Mucosa of stomach (tissue), 1 donor: Measurements from ENCODE around the gene GNB1L.

Source experiments
- H3K27me3 ChIP-seq: one replicate; pipeline ENCODE4 v1.7.0; 2013; ENCODE audit warnings: mild to moderate bottlenecking, low read length; ENCODE audit not compliant: control insufficient read depth, insufficient read depth
- H3K36me3 ChIP-seq: one replicate; pipeline ENCODE4 v1.7.0; 2013; ENCODE audit warnings: low read length; ENCODE audit not compliant: control insufficient read depth, insufficient read depth
- H3K4me1 ChIP-seq: one replicate; pipeline ENCODE4 v1.7.0; 2013; ENCODE audit warnings: mild to moderate bottlenecking, low read length; ENCODE audit not compliant: control insufficient read depth, insufficient read depth
- H3K4me3 ChIP-seq: one replicate; pipeline ENCODE4 v1.7.0; 2013; ENCODE audit warnings: low read length
- H3K9ac ChIP-seq: one replicate; pipeline ENCODE4 v1.7.0; 2013; ENCODE audit warnings: mild to moderate bottlenecking, low read length, moderate library complexity
- H3K9me3 ChIP-seq: one replicate; pipeline ENCODE4 v1.7.0; 2013; ENCODE audit warnings: mild to moderate bottlenecking, low read length, moderate library complexity; ENCODE audit not compliant: control insufficient read depth
- donor health status: Pancreatic carcinoma.

GNB1L gene

GRCh38 chr22:19762568-19763457 lies 91.9 kb downstream of the GNB1L start:
- H3K9ac ChIP-seq, result no peak overlapping the region
- peaks cover 10% of the 10 kb centered on the region for H3K4me1 ChIP-seq
- H3K9me3 ChIP-seq, result no peaks in the 10 kb centered on the region
- peaks cover 92% of the 10 kb centered on the region for H3K27me3 ChIP-seq
- no peaks in the 10 kb centered on the region for H3K36me3 ChIP-seq
- no peak overlapping the region for H3K4me3 ChIP-seq

- Histone ChIP-seq H3K4me3 (no peak overlapping the region), H3K36me3 (no peaks in the 10 kb centered on the region), H3K27me3 (peaks cover 92% of the 10 kb centered on the region), H3K9me3 (no peaks in the 10 kb centered on the region), H3K9ac (no peak overlapping the region), H3K4me1 (peaks cover 8% of the 10 kb centered on the region)
Observed at GRCh38 chr22:19761725-19762567, 92.7 kb downstream of the GNB1L start.

- H3K4me3 ChIP-seq, result no peak overlapping the region
Observed at GRCh38 chr22:19760951-19761724, 93.5 kb downstream of the GNB1L start.

GRCh38 chr22:19760058-19760950 lies 94.4 kb downstream of the GNB1L start, which contains the start of gene TBX1:
TSS of gene TBX1 (plus strand) at chr22:19760778. CDS start at chr22:19760844, 66 bp downstream.
- H3K36me3 ChIP-seq, result no peaks in the 10 kb centered on the region
- H3K27me3 ChIP-seq, result peaks cover 94% of the 10 kb centered on the region
- H3K4me1 ChIP-seq, result peaks cover 9% of the 10 kb centered on the region
- no peak within 1 kb of the TSS for H3K9ac ChIP-seq
- H3K9me3 ChIP-seq, result no peaks in the 10 kb centered on the region
- H3K4me3 ChIP-seq, result no peak within 1 kb of the TSS

More at GRCh38 chr22:19760951-19761724, 93.5 kb downstream of the GNB1L start:
- no peaks in the 10 kb centered on the region for H3K9me3 ChIP-seq
- H3K4me1 ChIP-seq, result peaks cover 9% of the 10 kb centered on the region
- no peaks in the 10 kb centered on the region for H3K36me3 ChIP-seq
- no peak overlapping the region for H3K9ac ChIP-seq
- H3K27me3 ChIP-seq, result peaks cover 92% of the 10 kb centered on the region

- Histone ChIP-seq H3K9ac (no peak overlapping the region), H3K36me3 (no peaks in the 10 kb centered on the region), H3K4me1 (peaks cover 9% of the 10 kb centered on the region), H3K9me3 (no peaks in the 10 kb centered on the region), H3K4me3 (no peak overlapping the region), H3K27me3 (peaks cover 94% of the 10 kb centered on the region)
Observed at GRCh38 chr22:19759427-19760057, 95.1 kb downstream of the GNB1L start.

DNA sequence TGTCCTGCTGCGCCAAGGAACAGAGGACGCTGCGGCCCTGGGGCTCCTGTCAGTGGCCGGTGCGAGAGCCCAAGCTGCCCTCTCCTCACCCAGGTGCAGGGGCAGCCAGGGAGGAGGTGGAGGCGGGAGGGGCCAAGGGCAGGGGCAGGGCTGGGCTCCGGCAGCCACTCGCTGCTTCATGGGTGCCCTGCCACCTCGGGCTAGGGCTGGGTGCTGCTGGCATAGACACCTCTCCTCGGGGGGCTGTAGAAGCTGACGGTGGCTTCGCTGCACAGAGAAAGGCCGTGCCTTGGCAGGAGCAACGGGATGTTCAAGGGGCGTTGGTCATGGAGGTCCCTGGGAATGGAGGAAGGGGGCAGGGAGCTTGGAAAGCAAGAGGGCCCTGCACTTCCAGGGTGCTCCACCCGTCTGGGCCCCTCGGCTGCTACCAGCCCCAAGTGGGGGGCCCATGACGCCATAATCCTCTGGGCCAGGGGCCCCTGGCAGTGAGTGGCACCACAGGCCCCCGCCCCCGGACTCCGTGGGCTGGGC lies 95.7 kb downstream of the GNB1L start:
- Histone ChIP-seq H3K9me3 (no peaks in the 10 kb centered on the region), H3K36me3 (no peaks in the 10 kb centered on the region), H3K27me3 (peaks cover 94% of the 10 kb centered on the region), H3K4me1 (peaks cover 9% of the 10 kb centered on the region), H3K9ac (no peak overlapping the region), H3K4me3 (no peak overlapping the region)

DNA sequence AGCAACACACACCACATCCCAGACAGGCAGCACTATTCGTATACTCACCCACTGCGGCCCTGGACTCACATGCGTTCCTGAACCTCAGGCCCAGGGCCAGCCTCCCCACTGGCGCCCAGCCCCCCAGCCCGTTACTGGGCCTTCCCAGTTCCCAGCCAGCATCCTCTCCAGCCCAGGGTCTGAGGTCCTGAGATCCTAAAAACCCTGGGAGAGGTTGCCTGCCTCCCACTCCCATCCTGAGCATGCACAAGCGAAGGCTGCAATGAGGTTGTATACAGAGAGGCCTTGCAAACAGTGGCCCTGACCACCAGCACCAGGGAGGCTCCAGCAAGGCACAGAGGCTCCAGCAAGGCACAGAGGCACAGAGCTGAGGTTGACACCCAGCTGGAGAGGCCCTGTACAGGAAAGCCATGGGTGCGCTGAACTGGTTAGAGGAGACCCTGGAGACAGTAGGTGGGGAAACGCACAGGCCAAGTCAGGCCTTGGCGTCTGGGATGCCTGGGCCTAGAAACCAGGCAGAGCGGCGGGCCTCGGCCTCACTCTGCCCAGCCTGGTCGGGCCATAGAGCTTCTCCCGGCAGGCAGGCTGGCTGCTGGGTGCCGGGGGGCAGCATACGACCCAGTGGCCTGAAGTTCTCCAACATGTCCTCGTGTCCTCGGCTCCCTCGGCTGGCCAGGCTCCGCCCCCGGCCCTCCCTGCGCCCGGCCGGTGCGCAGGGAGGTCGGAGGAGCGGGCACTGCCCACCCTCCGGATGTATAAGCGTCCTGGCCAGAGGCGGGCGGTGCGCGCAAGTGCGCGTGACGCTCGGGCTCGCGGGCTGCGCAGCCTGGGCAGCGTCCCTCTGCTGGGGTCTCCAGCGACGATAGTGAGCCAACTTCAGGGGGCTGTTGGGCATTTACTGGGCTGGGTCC lies 96.4 kb downstream of the GNB1L start:
- no peaks in the 10 kb centered on the region for H3K9me3 ChIP-seq
- no peak overlapping the region for H3K9ac ChIP-seq
- peaks cover 9% of the 10 kb centered on the region for H3K4me1 ChIP-seq
- no peaks in the 10 kb centered on the region for H3K36me3 ChIP-seq
- peaks cover 94% of the 10 kb centered on the region for H3K27me3 ChIP-seq
- H3K4me3 ChIP-seq, result no peak overlapping the region

DNA sequence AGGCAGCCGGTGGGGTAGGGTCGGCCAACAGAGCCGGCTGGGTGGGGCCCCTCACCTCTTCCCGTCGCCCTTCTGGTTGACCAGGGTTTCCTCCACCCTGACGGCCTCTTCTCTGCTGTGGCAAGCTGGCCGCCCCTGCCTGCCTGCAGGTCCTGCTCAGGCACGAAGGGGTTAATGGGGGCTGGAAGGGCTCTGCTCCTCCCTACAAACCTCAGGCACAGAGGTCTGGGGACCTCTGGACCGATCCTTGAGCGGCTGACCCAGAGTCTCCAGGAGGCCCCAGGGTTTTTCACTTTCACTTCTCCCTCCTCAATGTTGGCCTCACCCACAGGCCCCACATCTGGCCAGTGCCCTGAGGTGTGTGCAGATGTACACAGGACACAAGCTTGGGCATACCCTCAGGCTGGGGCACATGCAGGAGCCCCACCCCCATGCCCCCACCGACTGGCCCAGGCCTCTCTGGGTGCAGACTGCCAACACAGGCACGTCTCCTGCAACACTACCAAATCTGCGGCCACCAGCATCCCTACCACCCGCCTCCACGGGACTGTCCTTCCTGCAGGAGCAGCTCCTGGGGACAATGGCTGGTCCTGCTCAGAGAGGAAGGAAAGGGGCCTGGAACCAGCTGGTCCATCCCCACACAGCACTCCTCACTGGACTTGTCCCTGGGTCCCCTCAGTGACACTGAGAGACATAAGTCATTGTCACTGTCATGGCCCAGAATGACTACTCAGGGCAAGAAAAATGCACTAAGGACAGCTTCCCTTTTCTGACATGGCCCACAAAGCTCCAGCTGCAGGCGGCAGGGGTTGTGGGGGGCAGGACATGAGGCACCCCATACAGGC lies 97.3 kb downstream of the GNB1L start:
- H3K27me3 ChIP-seq, result peaks cover 94% of the 10 kb centered on the region
- peak overlapping the region; percentile 4 for H3K9ac ChIP-seq
- H3K4me1 ChIP-seq, result peaks cover 9% of the 10 kb centered on the region
- H3K4me3 ChIP-seq, result no peak overlapping the region
- H3K9me3 ChIP-seq, result no peaks in the 10 kb centered on the region
- no peaks in the 10 kb centered on the region for H3K36me3 ChIP-seq

- Histone ChIP-seq H3K36me3 (no peaks in the 10 kb centered on the region), H3K9me3 (no peaks in the 10 kb centered on the region), H3K4me1 (peaks cover 9% of the 10 kb centered on the region), H3K4me3 (no peak overlapping the region), H3K27me3 (peaks cover 91% of the 10 kb centered on the region), H3K9ac (peak overlapping the region; percentile 4)
Observed at GRCh38 chr22:19756288-19757128, 98.2 kb downstream of the GNB1L start.
